Neural crest cell (in vitro differentiated cells): ENCODE results near the gene ATG7. TPM values are rescaled to one million over a fixed set of nuclear protein-coding genes. Genes with fewer than 3 reads are reported as not detected.
"Not testable (repeated sequence)": the region's sequence is repeated elsewhere in the genome, so short reads cannot be mapped to it uniquely, and the experiment has no call there.

Source experiments
- DNase-seq: peaks from one replicate; pipeline ENCODE4 v3.0.0; 2021; ENCODE audit warnings: low read depth, mixed read lengths, low spot score
- H3K27ac Mint-ChIP-seq: one replicate; pipeline ENCODE4 v1.8.0; 2021; ENCODE audit warnings: mild to moderate bottlenecking, mixed read lengths; ENCODE audit not compliant: unreplicated experiment
- H3K27me3 Mint-ChIP-seq: 2 replicates; pipeline ENCODE4 v1.8.0; 2021; ENCODE audit warnings: low read depth, mild to moderate bottlenecking, mixed read lengths
- H3K36me3 Mint-ChIP-seq: 2 replicates; pipeline ENCODE4 v1.8.0; 2021; ENCODE audit warnings: low read depth, mild to moderate bottlenecking, mixed read lengths
- H3K4me1 Mint-ChIP-seq: 2 replicates; pipeline ENCODE4 v1.8.0; 2021; ENCODE audit warnings: mixed read lengths
- H3K4me3 Mint-ChIP-seq: one replicate; pipeline ENCODE4 v1.8.0; 2021; ENCODE audit warnings: mild to moderate bottlenecking, mixed read lengths
- H3K9me3 Mint-ChIP-seq: 2 replicates; pipeline ENCODE4 v1.8.0; 2021; ENCODE audit warnings: mixed read lengths
- CTCF ChIP-seq: fragments of 200-600 bp; sonication (generic); conservative IDR thresholded peaks from 2 replicates; pipeline ENCODE4 v1.5.0; 2021; ENCODE audit warnings: antibody characterized with exemption, mild to moderate bottlenecking
- total RNA-seq: library from RNA; stranded (reverse); gene quantifications from 2 replicates; pipeline ENCODE4 v1.2.1, GENCODE V29; 2021

The ATG7 gene
- total RNA-seq, 1 donor from 2014 or later = 29.6 TPM

- Mint-ChIP-seq H3K9me3 (no peaks in the 10 kb centered on the region), H3K36me3 (peaks cover 10% of the 10 kb centered on the region), H3K4me1 (peaks cover 51% of the 10 kb centered on the region), H3K27me3 (no peaks in the 10 kb centered on the region), H3K27ac (peak overlapping the region; percentile 98), H3K4me3 (peak overlapping the region; percentile 83)
- TF ChIP-seq CTCF = no peak
- no peak for DNase-seq
Measured at GRCh38 chr3:11508346-11509172, 236.4 kb downstream of the ATG7 start.

GRCh38 chr3:11509173-11510000 is 237.2 kb downstream of the ATG7 start:
- Mint-ChIP-seq H3K9me3 (no peaks in the 10 kb centered on the region), H3K4me1 (peaks cover 57% of the 10 kb centered on the region), H3K36me3 (peaks cover 10% of the 10 kb centered on the region), H3K27me3 (no peaks in the 10 kb centered on the region), H3K4me3 (peak overlapping the region; percentile 83), H3K27ac (peak overlapping the region; percentile 98)
- DNase-seq = peak; percentile 22
- no peak for TF ChIP-seq CTCF

GRCh38 chr3:11510001-11510340 is 237.8 kb downstream of the ATG7 start:
- peak; percentile 56 for DNase-seq
- peaks cover 58% of the 10 kb centered on the region for H3K4me1 Mint-ChIP-seq
- peak overlapping the region; percentile 98 for H3K27ac Mint-ChIP-seq
- H3K27me3 Mint-ChIP-seq = no peaks in the 10 kb centered on the region
- TF ChIP-seq CTCF = no peak
- H3K36me3 Mint-ChIP-seq = peaks cover 10% of the 10 kb centered on the region
- peak overlapping the region; percentile 83 for H3K4me3 Mint-ChIP-seq
- no peaks in the 10 kb centered on the region for H3K9me3 Mint-ChIP-seq

- no peaks in the 10 kb centered on the region for H3K9me3 Mint-ChIP-seq
- peak overlapping the region; percentile 83 for H3K4me3 Mint-ChIP-seq
- peaks cover 10% of the 10 kb centered on the region for H3K36me3 Mint-ChIP-seq
- H3K27ac Mint-ChIP-seq = peak overlapping the region; percentile 98
- H3K27me3 Mint-ChIP-seq = no peaks in the 10 kb centered on the region
- DNase-seq = peak; percentile 46
- no peak for TF ChIP-seq CTCF
- peaks cover 57% of the 10 kb centered on the region for H3K4me1 Mint-ChIP-seq
Measured at GRCh38 chr3:11510356-11510755, 238.2 kb downstream of the ATG7 start.

- H3K4me1 Mint-ChIP-seq = peaks cover 51% of the 10 kb centered on the region
- not testable (repeated sequence) for H3K9me3 Mint-ChIP-seq
Measured at GRCh38 chr3:11511606-11512005, 239.4 kb downstream of the ATG7 start.

GRCh38 chr3:11513125-11513816 is 241.1 kb downstream of the ATG7 start:
- H3K27ac Mint-ChIP-seq, H3K9me3 Mint-ChIP-seq, H3K27me3 Mint-ChIP-seq, H3K4me3 Mint-ChIP-seq, H3K36me3 Mint-ChIP-seq, DNase-seq: not testable (repeated sequence)
- peaks cover 48% of the 10 kb centered on the region for H3K4me1 Mint-ChIP-seq

More at GRCh38 chr3:11511606-11512005, 239.4 kb downstream of the ATG7 start:
- not testable (repeated sequence) for H3K27me3 Mint-ChIP-seq, H3K36me3 Mint-ChIP-seq, DNase-seq, H3K27ac Mint-ChIP-seq, H3K4me3 Mint-ChIP-seq
